ENCODE results near the gene TMEM200A. TPM values are rescaled to one million over a fixed set of nuclear protein-coding genes. Genes with fewer than 3 reads are reported as not detected.

TMEM200A gene
- total and polyA plus RNA-seq, 2 experiments from 2014 or later: 23.0 to 32.9 TPM

- no peaks in the 10 kb centered on the region for H3K9me2 ChIP-seq (replicated peaks; ENCODE audit: insufficient read depth)
- TF ChIP-seq CTCF (IDR thresholded peaks at IDR 0.05; ENCODE audit: poor library complexity) (no peak), EZH2 (IDR thresholded peaks at IDR 0.05; ENCODE audit: borderline replicate concordance) (no peak), EZH2phosphoT487 (IDR thresholded peaks at IDR 0.05; ENCODE audit: low read depth, severe bottlenecking, unreplicated experiment) (no peak)
- WGBS (ENCODE audit: low lambda C conversion rate, missing lambda C conversion rate): 79% methylated on average over 1 of the region's 1 CpG
- DNase-seq (ENCODE audit: low spot score): no peak
- H3K27ac ChIP-seq: no peak overlapping the region
- no peak overlapping the region for H3K4me2 ChIP-seq
- no peaks in the 10 kb centered on the region for H4K20me1 ChIP-seq (ENCODE audit: insufficient read depth, poor library complexity, severe bottlenecking)
- H2AFZ ChIP-seq: no peak overlapping the region
- no peaks in the 10 kb centered on the region for H3K9me3 ChIP-seq (ENCODE audit: low read depth)
- H3K79me2 ChIP-seq: no peaks in the 10 kb centered on the region
- H3K4me3 ChIP-seq: no peak overlapping the region
- no peaks in the 10 kb centered on the region for H3K36me3 ChIP-seq (replicated peaks; ENCODE audit: insufficient read depth, low read depth)
- no peaks in the 10 kb centered on the region for H3K27me3 ChIP-seq
- H3K4me1 ChIP-seq (ENCODE audit: insufficient read depth): no peaks in the 10 kb centered on the region
Measured at GRCh38 chr6:130354322-130354721, 11.5 kb upstream of the TMEM200A start.

- H2AFZ ChIP-seq: no peak overlapping the region
- H3K4me2 ChIP-seq: no peak overlapping the region
- no peaks in the 10 kb centered on the region for H3K9me3 ChIP-seq (ENCODE audit: low read depth)
- H3K27ac ChIP-seq: no peak overlapping the region
- 92% methylated on average over 1 of the region's 1 CpG for WGBS (ENCODE audit: low lambda C conversion rate, missing lambda C conversion rate)
- H3K79me2 ChIP-seq: no peaks in the 10 kb centered on the region
- no peaks in the 10 kb centered on the region for H3K36me3 ChIP-seq (replicated peaks; ENCODE audit: insufficient read depth, low read depth)
- H3K27me3 ChIP-seq: no peaks in the 10 kb centered on the region
- H3K4me3 ChIP-seq: no peak overlapping the region
- no peaks in the 10 kb centered on the region for H4K20me1 ChIP-seq (ENCODE audit: insufficient read depth, poor library complexity, severe bottlenecking)
- H3K4me1 ChIP-seq (ENCODE audit: insufficient read depth): no peaks in the 10 kb centered on the region
- TF ChIP-seq EZH2phosphoT487 (IDR thresholded peaks at IDR 0.05; ENCODE audit: low read depth, severe bottlenecking, unreplicated experiment) (no peak), EZH2 (IDR thresholded peaks at IDR 0.05; ENCODE audit: borderline replicate concordance) (no peak), CTCF (IDR thresholded peaks at IDR 0.05; ENCODE audit: poor library complexity) (no peak)
- DNase-seq (ENCODE audit: low spot score): no peak
- no peaks in the 10 kb centered on the region for H3K9me2 ChIP-seq (replicated peaks; ENCODE audit: insufficient read depth)
Measured at GRCh38 chr6:130355572-130355971, 10.2 kb upstream of the TMEM200A start.

- H3K27ac ChIP-seq: no peak overlapping the region
- no peak for DNase-seq (ENCODE audit: low spot score)
- 65% methylated on average over 2 of the region's 2 CpGs for WGBS (ENCODE audit: low lambda C conversion rate, missing lambda C conversion rate)
- no peaks in the 10 kb centered on the region for H3K9me2 ChIP-seq (replicated peaks; ENCODE audit: insufficient read depth)
- H3K79me2 ChIP-seq: no peaks in the 10 kb centered on the region
- H3K4me1 ChIP-seq (ENCODE audit: insufficient read depth): no peaks in the 10 kb centered on the region
- H2AFZ ChIP-seq: no peak overlapping the region
- H3K9me3 ChIP-seq (ENCODE audit: low read depth): no peaks in the 10 kb centered on the region
- no peaks in the 10 kb centered on the region for H4K20me1 ChIP-seq (ENCODE audit: insufficient read depth, poor library complexity, severe bottlenecking)
- no peak overlapping the region for H3K4me3 ChIP-seq
- no peaks in the 10 kb centered on the region for H3K36me3 ChIP-seq (replicated peaks; ENCODE audit: insufficient read depth, low read depth)
- TF ChIP-seq CTCF (IDR thresholded peaks at IDR 0.05; ENCODE audit: poor library complexity) (no peak), EZH2phosphoT487 (IDR thresholded peaks at IDR 0.05; ENCODE audit: low read depth, severe bottlenecking, unreplicated experiment) (no peak), EZH2 (IDR thresholded peaks at IDR 0.05; ENCODE audit: borderline replicate concordance) (no peak)
- H3K4me2 ChIP-seq: no peak overlapping the region
- H3K27me3 ChIP-seq: no peaks in the 10 kb centered on the region
Measured at GRCh38 chr6:130357436-130357835, 8.4 kb upstream of the TMEM200A start.

- Histone ChIP-seq H3K36me3 (replicated peaks; ENCODE audit: insufficient read depth, low read depth) (no peaks in the 10 kb centered on the region), H3K27ac (no peak overlapping the region), H2AFZ (no peak overlapping the region), H3K79me2 (no peaks in the 10 kb centered on the region), H3K27me3 (no peaks in the 10 kb centered on the region), H3K4me2 (no peak overlapping the region), H3K4me3 (no peak overlapping the region), H3K4me1 (ENCODE audit: insufficient read depth) (no peaks in the 10 kb centered on the region), H3K9me3 (ENCODE audit: low read depth) (no peaks in the 10 kb centered on the region), H3K9me2 (replicated peaks; ENCODE audit: insufficient read depth) (no peaks in the 10 kb centered on the region), H4K20me1 (ENCODE audit: insufficient read depth, poor library complexity, severe bottlenecking) (no peaks in the 10 kb centered on the region)
- DNase-seq (ENCODE audit: low spot score): peak; percentile 12
- no peak for TF ChIP-seq CTCF (IDR thresholded peaks at IDR 0.05; ENCODE audit: poor library complexity)
- no peak for TF ChIP-seq EZH2phosphoT487 (IDR thresholded peaks at IDR 0.05; ENCODE audit: low read depth, severe bottlenecking, unreplicated experiment)
- no peak for TF ChIP-seq EZH2 (IDR thresholded peaks at IDR 0.05; ENCODE audit: borderline replicate concordance)
Measured at GRCh38 chr6:130359736-130360135, 6.1 kb upstream of the TMEM200A start.
